Heart left ventricle (tissue), 13 donors: Measurements from ENCODE around the gene USP15.

Experiments
- POLR2A ChIP-seq, 2 donors: fragments of 450-650 bp; IDR thresholded peaks; one replicate each; pipeline ENCODE4 v1.6.1; 2017; ENCODE audit warnings: antibody characterized with exemption in 2 of 2, mild to moderate bottlenecking in 2 of 2, moderate library complexity in 2 of 2
- TF ChIP-seq, protein P1 (sequence below), 12 donors: fragments of 200-600 bp; sonication (generic) in 4 of 12; IDR thresholded peaks; one replicate each; pipeline versions ENCODE4 v1.5.0 to v1.8.0; 2018 to 2022; ENCODE audit warnings: antibody characterized with exemption in 12 of 12, mild to moderate bottlenecking in 5 of 12
- donor health status: ischemic (EF 13 %, LVEDD 7.1; RV severe dilation, severe dysfunction).
- donor health status: DM: no; HTN: yes; CAD: no.
- donor health status: DM: no; HTN: no; CAD: no.
- donor health status: ischemic (EF 25% LVEDD 6.9; RV normal size, moderate dysfunction).
- donor health status: ischemic (EF 25% LVEDD 5.7; RV mildly dilated, moderate dysfunction).
- donor health status: ischemic (EF 35%, LVEDD 5.7; RV mildly dilated, moderate dysfunction).
- donor health status: nonischemic (EF 11% LVEDD 7.7; RV severe dilation, severe dysfunction).
- donor health status: DM: yes; HTN: yes; CAD: no.
- donor health status: PGD.
- donor health status: ischemic (EF 29% LVEDD 5.4; RV normal size, mild dysfunction).
- donor health status: nonischemic (EF 23%, LVEDD 6.1; RV moderate dilation, normal function).

DNA sequence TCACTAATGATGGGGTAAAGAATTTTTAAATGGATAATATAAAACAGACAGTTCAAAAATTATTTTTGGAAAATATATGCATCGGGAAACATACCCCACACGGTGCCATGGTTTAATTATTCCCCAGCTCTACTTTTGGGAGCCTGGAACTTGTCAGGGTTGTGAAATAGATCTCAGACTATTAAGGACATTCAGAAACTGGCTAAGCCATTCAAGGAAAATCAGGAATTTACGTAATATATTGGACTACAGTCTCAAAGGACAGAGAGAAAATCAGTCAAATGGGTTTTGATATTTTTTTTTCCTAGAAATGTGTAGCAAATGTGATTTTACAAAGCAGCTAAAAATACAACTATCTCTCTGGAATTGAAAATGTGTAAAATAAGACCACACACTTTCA is 148.9 kb downstream of the USP15 start:
- no peak for TF ChIP-seq POLR2A (IDR thresholded peaks at IDR 0.05)
- TF ChIP-seq, protein P1, sequence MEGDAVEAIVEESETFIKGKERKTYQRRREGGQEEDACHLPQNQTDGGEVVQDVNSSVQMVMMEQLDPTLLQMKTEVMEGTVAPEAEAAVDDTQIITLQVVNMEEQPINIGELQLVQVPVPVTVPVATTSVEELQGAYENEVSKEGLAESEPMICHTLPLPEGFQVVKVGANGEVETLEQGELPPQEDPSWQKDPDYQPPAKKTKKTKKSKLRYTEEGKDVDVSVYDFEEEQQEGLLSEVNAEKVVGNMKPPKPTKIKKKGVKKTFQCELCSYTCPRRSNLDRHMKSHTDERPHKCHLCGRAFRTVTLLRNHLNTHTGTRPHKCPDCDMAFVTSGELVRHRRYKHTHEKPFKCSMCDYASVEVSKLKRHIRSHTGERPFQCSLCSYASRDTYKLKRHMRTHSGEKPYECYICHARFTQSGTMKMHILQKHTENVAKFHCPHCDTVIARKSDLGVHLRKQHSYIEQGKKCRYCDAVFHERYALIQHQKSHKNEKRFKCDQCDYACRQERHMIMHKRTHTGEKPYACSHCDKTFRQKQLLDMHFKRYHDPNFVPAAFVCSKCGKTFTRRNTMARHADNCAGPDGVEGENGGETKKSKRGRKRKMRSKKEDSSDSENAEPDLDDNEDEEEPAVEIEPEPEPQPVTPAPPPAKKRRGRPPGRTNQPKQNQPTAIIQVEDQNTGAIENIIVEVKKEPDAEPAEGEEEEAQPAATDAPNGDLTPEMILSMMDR (IDR thresholded peaks at IDR 0.05), result no peak
